Measurements from ENCODE around the gene CCDC107.
"Not testable (repeated sequence)": the region's sequence is repeated elsewhere in the genome, so short reads cannot be mapped to it uniquely, and the experiment has no call there.

DNA sequence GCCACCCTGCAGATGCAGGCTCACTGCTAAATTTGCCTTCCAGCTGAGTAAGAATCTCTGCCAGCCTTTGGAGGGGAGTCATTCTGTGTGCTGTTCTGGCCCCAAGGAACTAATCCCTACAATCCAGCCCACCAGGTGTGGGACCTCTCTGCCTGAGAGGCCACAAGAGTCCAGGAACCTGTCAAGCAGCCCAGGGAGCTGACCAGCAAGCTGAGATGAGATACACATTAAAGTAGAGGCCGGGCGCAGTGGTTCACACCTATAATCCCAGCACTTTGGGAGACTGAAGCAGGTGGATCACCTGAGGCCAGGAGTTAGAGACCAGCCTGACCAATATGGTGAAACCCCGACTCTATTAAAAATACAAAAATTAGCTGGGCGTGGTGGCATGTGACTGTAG lies 46.0 kb upstream of the CCDC107 start:
- TF ChIP-seq EZH2phosphoT487 (IDR thresholded peaks at IDR 0.05; ENCODE audit: borderline replicate concordance, low read depth, low read length) = not testable (repeated sequence)
- TF ChIP-seq, protein P1, sequence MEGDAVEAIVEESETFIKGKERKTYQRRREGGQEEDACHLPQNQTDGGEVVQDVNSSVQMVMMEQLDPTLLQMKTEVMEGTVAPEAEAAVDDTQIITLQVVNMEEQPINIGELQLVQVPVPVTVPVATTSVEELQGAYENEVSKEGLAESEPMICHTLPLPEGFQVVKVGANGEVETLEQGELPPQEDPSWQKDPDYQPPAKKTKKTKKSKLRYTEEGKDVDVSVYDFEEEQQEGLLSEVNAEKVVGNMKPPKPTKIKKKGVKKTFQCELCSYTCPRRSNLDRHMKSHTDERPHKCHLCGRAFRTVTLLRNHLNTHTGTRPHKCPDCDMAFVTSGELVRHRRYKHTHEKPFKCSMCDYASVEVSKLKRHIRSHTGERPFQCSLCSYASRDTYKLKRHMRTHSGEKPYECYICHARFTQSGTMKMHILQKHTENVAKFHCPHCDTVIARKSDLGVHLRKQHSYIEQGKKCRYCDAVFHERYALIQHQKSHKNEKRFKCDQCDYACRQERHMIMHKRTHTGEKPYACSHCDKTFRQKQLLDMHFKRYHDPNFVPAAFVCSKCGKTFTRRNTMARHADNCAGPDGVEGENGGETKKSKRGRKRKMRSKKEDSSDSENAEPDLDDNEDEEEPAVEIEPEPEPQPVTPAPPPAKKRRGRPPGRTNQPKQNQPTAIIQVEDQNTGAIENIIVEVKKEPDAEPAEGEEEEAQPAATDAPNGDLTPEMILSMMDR (conservative IDR thresholded peaks at IDR 0.05; ENCODE audit: low read length) = not testable (repeated sequence)

Measured in OCI-LY7 (cell line).